OCI-LY1 (cell line): ENCODE measurements around the gene CHAT.

Experiments
- H2AFZ ChIP-seq: fragments of 200-600 bp; sonication (generic), shearing (Covaris generic); 2 replicates; pipeline ENCODE4 v1.6.0; 2014; ENCODE audit warnings: antibody characterized with exemption, mild to moderate bottlenecking, low read length
- H3F3A ChIP-seq: fragments of 200-600 bp; sonication (generic), shearing (Covaris generic); 2 replicates; pipeline ENCODE4 v1.6.0; 2014; ENCODE audit warnings: mild to moderate bottlenecking, antibody characterized with exemption, low read length, moderate library complexity; ENCODE audit not compliant: insufficient read depth
- H3K27ac ChIP-seq: fragments of 200-600 bp; sonication (generic); 2 replicates; pipeline ENCODE4 v1.5.1; 2014; ENCODE audit warnings: low read length, mixed run types, mild to moderate bottlenecking, low read depth; ENCODE audit not compliant: poor library complexity, severe bottlenecking
- H3K27me3 ChIP-seq: fragments of 200-600 bp; sonication (generic); 2 replicates; pipeline ENCODE4 v1.6.0; 2014; ENCODE audit warnings: antibody characterized with exemption, mild to moderate bottlenecking, low read length, moderate library complexity; ENCODE audit not compliant: insufficient read depth
- H3K36me3 ChIP-seq: fragments of 200-600 bp; sonication (generic); 2 replicates; pipeline ENCODE4 v1.6.1; 2014; ENCODE audit warnings: mild to moderate bottlenecking, antibody characterized with exemption, low read length, moderate library complexity, mixed read lengths; ENCODE audit not compliant: insufficient read depth
- H3K4me1 ChIP-seq: fragments of 200-600 bp; sonication (generic); 2 replicates; pipeline ENCODE4 v1.5.1; 2014; ENCODE audit warnings: mild to moderate bottlenecking, low read length, moderate library complexity; ENCODE audit not compliant: insufficient read depth, severe bottlenecking
- H3K4me2 ChIP-seq: fragments of 200-600 bp; sonication (generic), shearing (Covaris generic); 2 replicates; pipeline ENCODE4 v1.6.1; 2014; ENCODE audit warnings: low read length
- H3K4me3 ChIP-seq: fragments of 200-600 bp; sonication (generic); 2 replicates; pipeline ENCODE4 v1.5.1; 2014; ENCODE audit warnings: low read length, low read depth, mild to moderate bottlenecking, mixed read lengths; ENCODE audit not compliant: poor library complexity, severe bottlenecking
- H3K79me2 ChIP-seq: fragments of 200-600 bp; shearing (Covaris generic); 2 replicates; pipeline ENCODE4 v1.6.1; 2016; ENCODE audit warnings: mixed run types, low read length, mixed read lengths; ENCODE audit not compliant: insufficient read depth
- H3K9ac ChIP-seq: fragments of 200-600 bp; sonication (generic), shearing (Covaris generic); 2 replicates; pipeline ENCODE4 v1.6.1; 2014; ENCODE audit warnings: mild to moderate bottlenecking, low read length, mixed read lengths
- H3K9me2 ChIP-seq: fragments of 200-600 bp; sonication (generic), shearing (Covaris generic); 2 replicates; pipeline ENCODE4 v1.6.1; 2014; ENCODE audit warnings: low read depth, mild to moderate bottlenecking, low read length, mixed read lengths
- H3K9me3 ChIP-seq: fragments of 200-600 bp; shearing (Covaris generic); 2 replicates; pipeline ENCODE4 v1.6.1; 2014; ENCODE audit warnings: low read length, mixed read lengths
- H4K20me1 ChIP-seq: fragments of 200-600 bp; sonication (generic), shearing (Covaris generic); 2 replicates; pipeline ENCODE4 v1.6.0; 2016; ENCODE audit warnings: mild to moderate bottlenecking, low read length; ENCODE audit not compliant: insufficient read depth
- EZH2 ChIP-seq: fragments of 200-600 bp; sonication (generic), shearing (Covaris generic); IDR thresholded peaks from 2 replicates; pipeline ENCODE4 v1.8.0; 2017; ENCODE audit warnings: borderline replicate concordance, mixed run types, mild to moderate bottlenecking, antibody characterized with exemption, low read length, moderate library complexity, mixed read lengths
- TF ChIP-seq, protein P1 (sequence below): fragments of 200-600 bp; sonication (generic), shearing (Covaris generic); IDR thresholded peaks from 2 replicates; pipeline ENCODE4 v1.5.1; 2017; ENCODE audit warnings: mild to moderate bottlenecking, antibody characterized with exemption, low read length, moderate library complexity, mixed read lengths

CHAT gene

DNA sequence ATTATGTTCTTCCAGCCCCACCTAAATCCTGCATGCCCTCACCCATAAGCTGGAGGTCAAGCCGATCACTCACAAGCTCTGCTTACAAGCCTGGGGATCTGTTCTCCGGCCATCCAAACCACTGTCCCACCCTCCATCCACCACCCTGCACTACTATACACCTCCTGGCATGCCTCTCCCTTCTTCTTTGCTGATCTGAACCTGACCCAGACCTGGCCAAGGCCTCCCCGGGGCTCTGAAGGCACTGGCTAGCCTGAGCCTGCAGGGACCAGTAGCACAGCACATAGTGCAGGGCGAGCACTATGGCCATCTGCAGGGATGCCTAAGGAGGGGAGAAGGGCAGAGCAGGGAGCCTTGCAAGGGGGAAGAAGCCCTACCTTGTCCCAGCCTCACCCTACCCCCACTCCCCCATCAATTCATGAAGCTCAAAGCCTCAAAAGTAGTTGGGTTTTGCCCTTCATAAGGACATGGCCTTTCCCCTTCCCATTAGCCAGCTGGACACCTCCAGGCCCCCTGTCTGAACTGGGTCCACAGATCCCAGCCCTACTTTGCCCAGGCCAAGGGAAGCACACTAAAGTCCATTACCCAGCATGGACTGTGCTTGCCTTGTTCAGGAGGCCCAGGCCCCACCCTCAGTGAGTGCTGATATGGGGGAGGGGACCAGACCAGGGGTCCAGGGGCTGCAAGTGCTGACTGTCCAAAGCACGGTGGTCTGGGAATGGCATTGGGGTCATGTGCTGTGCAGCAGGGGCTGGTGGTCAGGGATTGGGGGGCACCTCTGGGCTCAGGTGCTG, 29.6 kb downstream of the CHAT start:
- no peaks in the 10 kb centered on the region for H4K20me1 ChIP-seq
- H3K9me3 ChIP-seq: no peaks in the 10 kb centered on the region
- no peak overlapping the region for H3K9ac ChIP-seq
- H2AFZ ChIP-seq: no peak overlapping the region
- H3F3A ChIP-seq: no peaks in the 10 kb centered on the region
- H3K4me2 ChIP-seq: no peak overlapping the region
- no peak overlapping the region for H3K4me3 ChIP-seq
- no peak overlapping the region for H3K27ac ChIP-seq
- H3K9me2 ChIP-seq: no peaks in the 10 kb centered on the region
- H3K36me3 ChIP-seq: no peaks in the 10 kb centered on the region
- no peak for TF ChIP-seq EZH2
- TF ChIP-seq, protein P1, sequence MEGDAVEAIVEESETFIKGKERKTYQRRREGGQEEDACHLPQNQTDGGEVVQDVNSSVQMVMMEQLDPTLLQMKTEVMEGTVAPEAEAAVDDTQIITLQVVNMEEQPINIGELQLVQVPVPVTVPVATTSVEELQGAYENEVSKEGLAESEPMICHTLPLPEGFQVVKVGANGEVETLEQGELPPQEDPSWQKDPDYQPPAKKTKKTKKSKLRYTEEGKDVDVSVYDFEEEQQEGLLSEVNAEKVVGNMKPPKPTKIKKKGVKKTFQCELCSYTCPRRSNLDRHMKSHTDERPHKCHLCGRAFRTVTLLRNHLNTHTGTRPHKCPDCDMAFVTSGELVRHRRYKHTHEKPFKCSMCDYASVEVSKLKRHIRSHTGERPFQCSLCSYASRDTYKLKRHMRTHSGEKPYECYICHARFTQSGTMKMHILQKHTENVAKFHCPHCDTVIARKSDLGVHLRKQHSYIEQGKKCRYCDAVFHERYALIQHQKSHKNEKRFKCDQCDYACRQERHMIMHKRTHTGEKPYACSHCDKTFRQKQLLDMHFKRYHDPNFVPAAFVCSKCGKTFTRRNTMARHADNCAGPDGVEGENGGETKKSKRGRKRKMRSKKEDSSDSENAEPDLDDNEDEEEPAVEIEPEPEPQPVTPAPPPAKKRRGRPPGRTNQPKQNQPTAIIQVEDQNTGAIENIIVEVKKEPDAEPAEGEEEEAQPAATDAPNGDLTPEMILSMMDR: no peak
- H3K79me2 ChIP-seq: no peaks in the 10 kb centered on the region
- H3K4me1 ChIP-seq: no peaks in the 10 kb centered on the region
- H3K27me3 ChIP-seq: no peaks in the 10 kb centered on the region

DNA sequence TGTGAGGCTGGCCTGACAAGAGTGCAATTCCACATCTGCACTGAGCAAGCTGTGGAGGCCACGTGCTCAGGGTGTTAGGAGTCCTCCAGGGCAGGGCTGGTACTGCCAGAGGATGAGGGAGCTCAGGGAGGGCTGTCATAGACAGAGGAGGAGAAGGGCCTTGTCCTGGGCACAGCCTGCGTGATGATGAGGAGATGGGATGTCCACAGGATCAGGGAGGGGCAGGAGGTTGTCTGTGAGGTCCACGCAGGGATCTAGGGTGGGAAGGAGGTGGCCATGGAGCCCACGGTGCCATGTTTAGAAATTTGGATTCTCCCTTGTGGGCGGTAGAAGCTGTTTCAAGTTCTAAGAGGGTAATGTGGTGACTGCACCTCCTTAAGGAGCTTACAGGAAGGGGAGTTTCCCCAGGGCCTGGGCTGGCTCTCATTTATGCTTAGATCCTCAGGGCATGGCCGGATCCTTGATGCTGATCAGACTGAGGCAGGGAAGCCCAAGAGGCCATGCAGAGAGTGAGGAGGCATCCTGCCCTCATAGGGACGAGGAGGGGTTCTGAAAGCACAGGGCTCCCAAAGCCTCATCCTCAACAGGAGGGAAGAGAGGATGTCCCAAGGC, 30.3 kb downstream of the CHAT start:
- Histone ChIP-seq H3K27ac (no peak overlapping the region), H3K27me3 (no peaks in the 10 kb centered on the region), H3K4me1 (no peaks in the 10 kb centered on the region), H4K20me1 (no peaks in the 10 kb centered on the region), H3F3A (no peaks in the 10 kb centered on the region), H3K9me3 (no peaks in the 10 kb centered on the region), H3K9me2 (no peaks in the 10 kb centered on the region), H3K36me3 (no peaks in the 10 kb centered on the region), H3K4me2 (no peak overlapping the region), H3K4me3 (no peak overlapping the region), H2AFZ (no peak overlapping the region), H3K9ac (no peak overlapping the region), H3K79me2 (no peaks in the 10 kb centered on the region)
- no peak for TF ChIP-seq EZH2
- TF ChIP-seq, protein P1: no peak

- Histone ChIP-seq H3K27ac (no peak overlapping the region), H4K20me1 (no peaks in the 10 kb centered on the region), H3K79me2 (no peaks in the 10 kb centered on the region), H3K27me3 (no peaks in the 10 kb centered on the region), H3F3A (no peaks in the 10 kb centered on the region), H3K4me2 (no peak overlapping the region), H3K9me3 (no peaks in the 10 kb centered on the region), H3K9ac (no peak overlapping the region), H3K4me3 (no peak overlapping the region), H2AFZ (no peak overlapping the region), H3K36me3 (no peaks in the 10 kb centered on the region), H3K9me2 (no peaks in the 10 kb centered on the region), H3K4me1 (peaks cover 5% of the 10 kb centered on the region)
- no peak for TF ChIP-seq EZH2
- TF ChIP-seq, protein P1: no peak
These were observed 31.6 kb downstream of the CHAT start for GRCh38 chr10:49645417-49645816.
